Daoy (cell line): Measurements from ENCODE around the gene GGT6. TPM values are rescaled to one million over a fixed set of nuclear protein-coding genes. Genes with fewer than 3 reads are reported as not detected.

ENCODE experiments used
- DNase-seq: peaks from one replicate; pipeline ENCODE4 v3.0.0-alpha.2; 2015; ENCODE audit warnings: low read depth
- total RNA-seq: library from RNA; depleted of rRNA; stranded (reverse); fragments of >200 nt; shearing (Covaris generic); gene quantifications from 2 replicates; pipeline ENCODE4 v1.2.3, GENCODE V29; 2014

The GGT6 gene
- total RNA-seq, 1 experiment from 2014 or later, result not detected

DNA sequence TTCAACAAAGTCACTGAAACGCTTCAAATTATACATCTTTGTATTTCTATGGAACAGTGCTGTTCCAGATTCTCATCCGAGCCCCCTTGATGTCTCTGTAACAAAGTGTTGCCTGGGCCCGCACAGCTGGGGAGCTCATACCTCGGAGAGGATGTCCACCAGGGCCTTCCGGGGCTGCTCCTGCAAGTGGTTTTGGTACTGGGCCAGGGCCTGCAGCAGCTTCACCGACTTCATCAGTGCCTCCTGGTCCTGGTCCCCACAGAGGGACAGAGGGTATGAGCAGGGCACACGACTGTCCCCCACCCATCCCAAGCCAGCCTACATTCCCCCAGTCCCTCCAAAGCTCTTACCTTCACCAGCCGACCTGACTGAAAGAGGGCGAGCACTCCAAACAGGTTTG lies 6.7 kb downstream of the GGT6 start:
- DNase-seq, result peak; percentile 16

DNA sequence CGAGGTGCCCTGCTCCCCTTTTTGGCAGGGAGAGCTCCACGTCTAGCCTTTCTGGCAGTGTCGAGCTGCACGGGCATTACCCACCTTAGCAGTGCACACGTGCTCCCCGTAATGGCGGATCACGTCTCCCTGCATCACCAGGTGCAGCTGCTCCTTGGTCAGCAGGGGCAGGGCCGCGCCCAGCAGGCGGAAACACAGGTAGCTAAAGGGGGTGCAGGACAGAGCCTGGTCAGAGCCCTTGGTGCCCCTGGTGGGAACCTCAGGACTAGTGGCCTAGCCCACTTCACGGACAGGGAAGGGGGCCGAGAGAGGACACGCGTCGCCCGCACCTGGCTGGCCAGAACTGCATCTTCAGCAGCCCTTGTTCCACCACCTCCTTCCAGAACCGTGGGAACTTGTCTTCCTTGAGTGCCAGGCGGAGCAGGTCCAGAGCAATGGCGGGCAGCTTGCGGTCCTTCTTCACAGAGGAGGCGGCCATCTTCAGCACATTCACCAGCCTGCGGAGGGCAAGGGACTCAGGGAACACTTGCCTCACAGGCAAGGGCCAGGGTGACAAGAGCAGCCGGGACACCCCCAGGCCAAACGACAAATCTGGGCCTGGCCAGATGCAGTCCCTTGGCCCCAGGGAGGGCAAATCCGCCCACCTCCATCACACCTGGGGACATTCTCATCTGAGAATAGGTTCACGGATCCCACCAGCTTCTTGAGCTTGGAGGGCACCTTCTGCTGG lies 8.4 kb downstream of the GGT6 start:
- DNase-seq, result no peak

DNA sequence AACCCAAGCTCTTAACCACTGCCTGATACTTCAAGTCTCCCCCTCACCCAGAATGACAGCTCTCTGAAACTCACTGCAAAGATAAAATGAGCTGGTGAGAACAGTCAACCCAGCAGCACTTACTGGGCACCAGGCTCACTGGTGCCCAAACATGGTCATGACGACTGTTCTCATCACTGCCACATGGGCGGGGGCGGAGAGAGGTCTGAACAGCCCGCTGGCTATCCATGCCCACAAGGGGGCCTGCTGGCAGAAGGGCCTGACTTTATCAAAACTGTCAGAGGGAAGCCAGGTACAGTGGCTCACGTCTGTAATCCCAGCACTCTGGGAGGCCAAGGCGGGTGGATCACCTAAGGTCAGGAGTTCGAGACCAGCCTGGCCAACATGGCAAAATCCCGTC lies 9.2 kb downstream of the GGT6 start:
- DNase-seq, result peak; percentile 34

DNA sequence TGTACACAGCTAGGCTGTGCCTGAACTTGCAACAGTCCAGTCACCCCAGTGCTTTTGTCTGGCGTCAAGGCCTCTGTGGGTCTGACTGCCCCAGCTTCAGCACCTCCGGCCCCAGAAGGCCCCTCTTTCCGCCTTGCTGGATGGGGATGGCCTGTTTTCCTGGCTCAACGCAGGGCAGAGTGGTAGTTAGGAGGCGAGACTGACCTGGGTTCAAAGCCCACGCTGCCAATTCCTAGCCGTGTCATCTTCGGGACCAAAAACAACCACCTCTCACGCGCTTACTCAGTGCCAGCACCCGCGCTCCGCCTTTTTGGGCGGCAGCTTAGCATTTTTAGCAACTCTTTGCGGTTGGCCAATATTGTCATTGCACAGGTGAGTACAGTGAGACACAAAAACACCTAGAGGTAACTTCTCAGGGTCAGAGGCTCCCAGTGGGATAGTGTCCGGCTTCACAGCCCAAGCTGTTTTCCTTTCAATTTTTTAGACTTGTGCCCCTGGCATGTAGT lies 9.8 kb downstream of the GGT6 start:
- DNase-seq, result no peak

DNA sequence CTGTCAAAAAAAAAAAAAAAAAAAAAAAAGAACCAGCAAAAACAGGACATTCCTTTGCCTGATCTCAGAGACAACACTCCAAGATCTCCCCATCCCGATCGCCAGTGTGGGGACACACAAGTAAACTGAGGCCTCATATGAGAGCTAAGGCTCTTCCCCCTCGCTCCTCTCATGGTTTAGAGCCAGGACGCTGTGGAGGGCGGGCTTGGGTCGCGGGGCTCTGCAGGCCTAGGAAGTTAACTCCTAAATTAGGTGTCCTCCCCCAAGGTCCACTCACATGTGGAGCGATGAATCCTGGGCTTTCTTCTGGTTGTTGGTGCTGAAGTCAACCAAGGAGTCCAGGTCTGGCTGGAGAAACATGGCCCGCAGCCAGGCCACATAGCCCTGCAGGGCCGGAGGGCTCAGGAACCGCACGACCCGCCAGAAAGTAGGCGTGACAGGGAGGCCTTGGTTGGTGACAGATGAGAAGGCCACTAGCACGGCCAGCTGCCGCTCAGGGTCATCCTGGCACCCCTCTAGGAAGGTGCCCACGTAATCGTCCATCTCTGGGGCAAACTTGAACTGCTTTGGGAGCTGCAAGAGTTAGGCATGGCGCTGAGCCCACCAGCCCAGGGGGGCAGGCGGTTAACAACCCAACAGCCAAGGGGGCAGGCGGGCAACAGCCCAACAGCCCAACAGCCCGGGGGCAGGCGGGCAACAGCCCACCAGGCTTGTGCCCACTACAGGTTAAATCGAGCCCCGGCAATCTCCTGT lies 10.4 kb downstream of the GGT6 start:
- DNase-seq, result no peak

DNA sequence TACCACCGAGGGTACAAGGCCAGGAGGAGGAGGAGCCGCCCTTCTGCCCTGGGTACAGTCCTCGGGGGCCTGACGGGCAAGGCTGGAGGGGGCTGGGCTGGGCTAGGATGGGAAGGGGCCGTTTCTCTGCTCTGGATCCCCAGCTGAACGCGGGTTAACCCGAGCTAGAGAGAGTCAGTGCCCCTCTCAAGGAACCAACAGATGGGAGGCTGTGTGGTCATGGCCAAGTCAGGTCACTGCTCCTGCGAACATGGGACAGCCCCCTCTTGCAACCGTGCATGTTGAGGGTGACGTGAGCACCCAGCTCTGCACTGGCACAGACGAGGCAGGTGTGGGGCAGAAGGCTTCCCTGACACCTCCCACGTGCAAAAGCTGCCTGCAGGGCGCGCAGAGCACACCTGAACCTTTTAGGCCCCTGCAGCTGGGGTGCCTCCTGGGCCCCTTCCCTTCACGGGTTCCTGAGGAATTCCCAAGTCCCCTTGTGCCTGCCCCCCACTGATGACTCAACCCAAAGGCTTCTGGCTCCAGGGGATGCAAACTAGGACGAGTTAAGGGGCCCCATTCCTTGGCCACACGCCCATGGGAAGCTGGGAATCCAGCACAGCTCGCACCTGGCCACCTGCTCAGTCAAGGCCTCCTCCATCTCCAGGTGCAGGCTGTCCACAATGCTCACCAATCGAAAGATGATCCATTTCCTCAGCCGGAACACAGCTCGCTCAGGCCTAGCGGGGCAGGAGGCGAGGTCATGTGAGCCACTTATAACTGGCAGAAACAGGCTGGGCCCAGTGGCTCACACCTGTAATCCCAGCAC lies 11.5 kb downstream of the GGT6 start:
- peak; percentile 43 for DNase-seq

DNA sequence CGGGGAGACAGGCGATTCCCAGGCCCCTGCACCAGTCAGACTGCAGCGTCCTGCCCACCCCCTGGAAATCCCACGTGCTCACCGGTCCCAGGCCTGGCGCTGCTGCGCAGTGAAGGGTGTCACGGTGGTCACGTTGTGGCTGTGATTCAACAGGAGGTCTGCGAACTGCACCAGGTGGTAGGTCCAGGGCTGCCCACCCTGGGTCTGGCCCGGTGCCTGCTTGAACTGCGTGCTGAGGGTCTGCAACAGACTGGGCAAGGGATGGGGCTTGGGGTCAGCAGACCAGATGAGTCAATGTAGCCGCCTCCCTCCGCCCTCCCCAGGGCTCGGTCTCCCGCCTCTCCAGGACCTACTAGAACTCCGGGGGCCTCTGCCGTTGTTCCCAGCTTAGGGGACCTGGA lies 12.3 kb downstream of the GGT6 start:
- DNase-seq, result no peak

DNA sequence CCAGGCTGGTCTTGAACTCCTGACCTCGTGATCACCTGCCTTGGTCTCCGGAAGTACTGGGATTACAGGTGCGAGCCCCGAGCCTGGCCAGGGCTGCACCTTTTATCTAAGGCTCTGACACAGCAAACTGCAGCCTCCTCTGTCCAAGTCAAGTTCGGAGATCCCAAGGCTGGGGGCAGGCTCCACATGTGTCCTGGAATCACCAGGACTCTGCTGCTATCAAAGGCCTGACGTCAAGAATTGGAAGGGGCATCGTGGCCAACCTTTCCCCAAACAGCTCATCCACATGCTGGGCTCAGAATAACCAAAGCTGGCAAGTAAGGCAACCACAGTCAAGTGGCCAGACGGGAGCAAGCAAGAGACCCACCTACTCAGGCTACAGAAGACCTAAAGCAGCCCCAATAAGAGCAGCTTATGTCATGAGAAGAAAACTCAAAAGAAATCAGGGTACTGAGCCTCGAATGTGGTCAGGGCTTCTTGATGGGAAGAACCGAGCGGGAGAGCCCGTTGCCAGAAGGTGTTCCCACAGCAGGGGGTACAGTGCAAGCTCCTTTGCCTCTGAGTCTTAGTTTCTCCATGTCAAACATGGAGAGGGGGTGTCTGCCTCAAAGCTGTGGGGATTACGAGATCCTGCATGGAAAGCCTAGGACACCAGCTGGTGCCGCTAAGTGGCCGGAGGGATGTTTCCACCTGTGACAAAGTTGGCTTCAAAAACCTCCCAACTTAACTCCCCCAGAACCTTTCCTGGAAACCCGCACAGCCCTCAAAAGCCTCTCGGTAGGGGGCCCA lies 13.1 kb downstream of the GGT6 start:
- no peak for DNase-seq

DNA sequence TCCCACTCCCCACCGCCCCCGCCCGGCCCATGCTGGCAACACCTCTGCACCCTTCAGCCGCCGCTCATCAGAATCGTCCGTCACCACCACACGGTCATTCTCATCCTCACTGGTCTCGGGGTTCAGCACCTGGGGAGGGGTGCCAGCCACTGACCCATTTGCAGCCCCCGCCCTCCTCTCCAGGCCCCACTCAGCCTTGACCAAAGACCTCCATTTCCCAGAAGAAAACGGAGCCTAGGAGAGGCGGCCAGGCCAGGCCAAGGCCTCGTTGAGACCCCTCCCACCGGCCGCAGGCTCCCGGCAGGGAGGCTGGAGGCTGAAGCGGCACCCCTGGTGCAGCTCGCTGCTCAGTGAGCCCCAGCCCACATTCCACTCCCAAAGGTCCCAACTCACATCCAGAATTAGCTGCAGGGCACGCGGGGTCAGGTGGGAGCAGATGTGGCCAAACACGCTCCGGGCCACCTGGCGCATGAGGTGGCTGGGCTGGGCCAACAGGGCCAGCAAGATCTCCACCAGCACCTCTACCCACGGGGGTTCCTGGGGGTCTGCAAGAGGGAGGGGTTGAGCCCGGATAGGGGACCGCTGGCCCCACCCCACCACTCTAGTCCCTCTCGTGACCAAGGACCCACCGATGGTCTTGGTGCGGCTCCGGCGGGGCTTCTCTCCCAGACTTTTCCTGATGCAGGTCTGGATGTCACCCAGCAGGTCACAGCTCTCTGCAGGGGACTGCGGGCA lies 15.0 kb downstream of the GGT6 start:
- no peak for DNase-seq

DNA sequence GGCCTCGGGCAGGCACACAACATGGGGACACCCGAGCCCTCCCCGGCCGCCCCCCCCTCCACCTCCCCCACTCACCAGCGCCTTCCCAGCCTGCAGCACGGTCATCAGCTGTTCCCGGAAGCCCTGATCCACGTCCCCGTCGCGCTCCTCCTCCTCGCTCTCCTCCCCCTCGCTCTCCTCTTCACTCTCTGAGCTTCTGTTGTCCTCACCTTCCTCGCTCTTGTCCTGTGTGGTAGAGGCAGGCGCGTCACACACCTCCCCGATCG lies 15.5 kb downstream of the GGT6 start:
- DNase-seq, result no peak

DNA sequence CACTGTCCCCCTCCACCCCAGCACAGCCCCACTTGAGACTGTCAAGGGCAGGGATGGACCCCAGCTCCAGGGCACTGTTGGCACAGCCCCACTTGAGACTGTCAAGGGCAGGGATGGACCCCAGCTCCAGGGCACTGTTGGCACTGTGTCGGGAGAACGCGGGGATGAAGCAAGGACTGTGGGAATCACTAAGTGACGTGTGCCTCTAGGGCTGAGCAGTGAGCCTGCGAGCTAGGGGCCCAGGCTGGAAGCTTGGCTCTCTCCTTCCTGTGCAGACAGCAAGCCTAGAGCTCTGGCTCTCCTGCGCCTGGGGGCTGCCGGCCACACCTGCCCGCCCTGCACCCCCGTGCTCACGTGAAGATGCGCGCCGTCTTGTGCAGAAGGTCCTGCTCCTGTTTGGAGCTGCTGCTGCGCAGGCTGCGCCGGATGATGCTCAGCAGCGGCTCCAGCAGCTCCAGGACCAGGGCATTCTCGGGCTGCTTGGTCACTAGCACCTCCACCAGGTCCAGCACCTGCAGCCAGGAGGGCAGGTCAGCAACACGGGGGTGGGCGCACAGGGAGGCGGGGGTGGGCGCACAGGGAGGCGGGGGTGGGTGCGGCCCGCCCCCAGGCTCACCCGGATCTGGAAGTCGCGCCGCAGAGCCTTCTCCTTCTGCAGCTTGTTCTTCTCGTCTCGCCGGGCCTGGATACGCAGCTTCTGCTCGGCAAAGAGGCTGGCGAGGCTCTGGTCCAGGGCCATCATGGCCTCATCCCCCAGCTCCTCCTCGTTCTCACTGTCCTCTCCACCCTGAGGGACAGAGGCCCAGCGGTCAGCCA lies 16.0 kb downstream of the GGT6 start:
- DNase-seq, result no peak

DNA sequence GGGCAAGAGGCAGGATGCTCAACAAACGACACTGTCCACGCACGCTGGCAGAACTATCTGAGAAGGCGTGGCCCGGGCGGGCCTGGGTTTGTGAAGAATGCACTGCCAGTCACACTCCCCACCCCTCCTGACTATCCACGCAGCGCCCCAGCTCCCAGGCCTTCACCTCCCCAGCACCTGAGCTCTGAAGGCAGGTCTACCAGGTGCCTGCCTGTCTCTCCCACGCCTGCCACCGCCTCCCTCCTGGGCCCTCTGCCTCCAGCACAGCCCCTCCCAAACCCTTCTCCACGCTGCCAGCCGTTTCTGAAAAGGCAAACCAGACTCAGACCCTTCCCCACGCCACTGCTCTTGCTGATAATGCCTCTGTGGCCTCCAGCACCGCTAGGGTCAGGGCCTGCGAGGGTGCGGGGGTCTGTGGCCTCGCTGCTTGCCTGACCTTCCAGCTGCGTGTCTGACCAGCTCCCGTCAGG lies 16.8 kb downstream of the GGT6 start:
- DNase-seq, result no peak

DNA sequence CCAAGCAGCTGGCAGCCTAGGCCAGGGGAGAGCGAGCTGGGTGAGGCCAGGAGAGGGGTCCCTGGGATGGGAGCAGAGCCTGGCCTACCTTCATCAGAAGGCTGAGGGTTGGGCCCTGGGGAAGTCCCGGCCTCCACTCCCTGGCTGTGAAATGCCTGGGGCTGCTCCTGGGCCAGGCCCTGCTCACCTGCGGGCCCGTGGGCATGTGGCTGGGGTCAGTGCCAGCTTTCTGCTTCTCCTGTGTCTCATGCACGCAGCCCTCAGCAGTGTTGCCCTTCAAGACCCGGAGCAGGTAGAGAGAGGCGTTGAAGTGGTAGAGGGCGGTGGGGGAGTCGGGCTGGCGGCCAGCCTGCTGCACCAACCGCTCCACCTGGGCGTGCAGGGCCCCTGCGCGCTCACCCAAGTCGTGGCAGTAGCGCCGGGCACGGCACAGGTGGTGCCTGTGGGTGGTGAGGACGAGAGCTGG lies 17.6 kb downstream of the GGT6 start:
- no peak for DNase-seq

DNA sequence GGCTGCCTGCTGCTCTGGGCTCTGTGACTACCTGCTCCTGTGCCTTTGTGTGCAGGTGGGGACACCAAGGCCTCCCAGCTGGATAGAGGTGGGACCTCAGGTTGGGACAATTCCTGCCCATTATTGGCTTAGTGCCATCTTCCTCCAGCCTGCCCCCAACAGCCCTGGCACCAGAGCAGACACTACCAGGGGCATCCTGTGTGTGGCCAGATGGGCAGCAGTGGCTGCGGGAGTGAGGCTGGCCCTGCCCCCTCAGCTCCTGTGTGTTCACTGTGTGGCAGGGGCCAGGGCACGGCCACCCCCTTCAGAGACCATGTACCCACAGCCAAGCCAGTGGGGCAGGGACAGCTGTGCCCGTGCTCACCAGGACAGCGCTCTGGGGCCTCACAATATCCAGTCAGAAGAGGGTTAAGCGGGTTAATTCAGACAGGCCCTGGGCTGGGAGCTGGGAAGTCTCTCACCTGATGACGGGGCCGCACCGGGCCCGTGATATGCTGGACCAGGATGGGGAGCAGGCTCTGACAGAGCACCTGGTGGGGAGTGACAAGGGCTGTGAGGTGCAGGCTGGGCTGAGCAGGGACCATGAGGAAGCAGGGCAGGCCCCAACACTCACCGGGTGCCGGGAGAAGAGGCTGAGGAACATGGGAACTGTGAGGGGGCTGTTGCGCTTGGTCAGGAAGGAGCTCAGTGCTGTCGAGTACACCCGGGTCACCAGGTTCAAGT lies 18.2 kb downstream of the GGT6 start:
- DNase-seq, result no peak

DNA sequence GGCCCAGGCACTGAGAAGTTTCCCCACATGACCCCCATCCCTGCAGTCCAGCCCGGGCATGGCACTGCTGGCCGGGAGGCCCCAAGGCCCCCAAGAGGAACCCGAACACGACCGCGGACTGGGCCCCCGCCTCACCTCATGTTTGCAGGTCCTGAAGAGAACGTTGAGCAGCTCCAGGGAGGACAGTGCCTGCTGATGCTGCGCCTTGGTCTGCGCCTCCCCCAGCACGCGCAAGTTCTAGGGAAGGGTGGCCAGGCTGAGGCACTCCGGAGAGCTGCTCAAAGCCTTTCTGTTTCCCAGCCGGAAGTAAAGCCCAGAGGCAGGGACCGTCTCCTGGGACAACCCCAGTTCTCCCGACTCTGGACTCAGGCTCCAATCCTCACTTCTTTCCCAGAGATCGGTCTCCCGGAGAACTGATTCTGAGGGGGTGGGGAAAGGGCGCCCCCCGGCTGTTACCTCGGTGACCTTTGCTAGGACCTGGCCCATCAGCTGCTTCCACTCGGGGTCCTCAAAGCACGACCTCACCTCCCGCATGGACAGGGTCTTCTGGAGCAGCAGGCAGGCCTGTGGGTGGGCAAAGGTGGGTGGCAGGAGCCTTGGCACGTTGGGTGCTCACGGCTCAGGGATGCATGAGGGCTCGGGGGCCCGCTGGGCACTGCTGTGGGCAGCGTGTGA lies 18.9 kb downstream of the GGT6 start:
- DNase-seq, result no peak

DNA sequence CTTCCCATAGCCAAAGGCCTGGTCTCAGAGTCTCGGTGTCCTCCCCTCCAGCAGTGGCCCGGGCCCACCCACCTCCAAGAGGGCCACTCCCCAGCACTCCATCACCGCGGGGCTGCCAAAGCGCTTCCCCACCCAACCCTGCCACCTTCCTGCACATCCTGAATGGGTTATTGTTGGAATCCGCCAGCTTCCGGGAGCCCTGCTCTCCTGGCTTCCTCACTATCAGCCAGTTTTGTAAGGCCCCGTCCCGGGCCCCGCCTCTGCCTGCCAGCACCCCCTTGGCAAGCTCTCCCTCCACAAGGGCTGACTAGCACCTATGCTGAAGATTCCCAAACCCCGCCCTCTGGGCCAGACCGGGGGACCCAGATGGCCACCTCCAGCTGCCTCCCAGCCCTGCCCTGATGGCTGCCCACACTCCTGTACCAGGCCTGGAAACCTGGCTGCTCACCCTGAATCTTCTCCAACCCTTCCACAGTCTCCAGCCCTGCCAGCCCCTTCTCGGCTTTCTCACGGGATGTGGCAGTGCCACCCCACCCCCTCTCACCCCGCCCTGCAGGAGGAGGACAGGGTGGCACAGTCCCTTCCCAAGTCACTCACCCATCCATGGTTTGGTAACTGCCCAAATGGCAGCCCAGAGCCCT lies 19.6 kb downstream of the GGT6 start:
- no peak for DNase-seq

DNA sequence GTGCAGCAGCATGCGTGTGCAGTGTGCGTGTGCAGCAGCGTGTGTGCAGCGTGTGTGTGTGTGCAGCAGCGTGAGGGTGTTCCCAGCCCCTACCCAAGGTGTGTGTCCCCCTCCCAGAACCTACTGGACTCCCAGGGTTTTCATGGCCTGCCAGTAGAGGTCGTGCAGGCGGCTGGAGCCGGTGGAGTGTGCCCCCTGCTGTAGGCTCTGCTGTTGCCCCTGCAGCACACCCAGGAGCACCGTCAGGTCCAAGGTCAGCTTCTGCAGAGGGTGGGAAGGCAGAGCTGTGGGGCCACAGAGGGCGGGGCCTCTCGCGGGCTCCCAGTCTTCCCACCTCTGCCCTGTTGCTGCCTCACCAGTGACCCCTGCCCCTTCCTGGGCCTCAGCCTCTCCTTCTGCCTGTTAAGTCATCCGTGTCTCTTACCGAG lies 20.1 kb downstream of the GGT6 start:
- DNase-seq, result no peak

DNA sequence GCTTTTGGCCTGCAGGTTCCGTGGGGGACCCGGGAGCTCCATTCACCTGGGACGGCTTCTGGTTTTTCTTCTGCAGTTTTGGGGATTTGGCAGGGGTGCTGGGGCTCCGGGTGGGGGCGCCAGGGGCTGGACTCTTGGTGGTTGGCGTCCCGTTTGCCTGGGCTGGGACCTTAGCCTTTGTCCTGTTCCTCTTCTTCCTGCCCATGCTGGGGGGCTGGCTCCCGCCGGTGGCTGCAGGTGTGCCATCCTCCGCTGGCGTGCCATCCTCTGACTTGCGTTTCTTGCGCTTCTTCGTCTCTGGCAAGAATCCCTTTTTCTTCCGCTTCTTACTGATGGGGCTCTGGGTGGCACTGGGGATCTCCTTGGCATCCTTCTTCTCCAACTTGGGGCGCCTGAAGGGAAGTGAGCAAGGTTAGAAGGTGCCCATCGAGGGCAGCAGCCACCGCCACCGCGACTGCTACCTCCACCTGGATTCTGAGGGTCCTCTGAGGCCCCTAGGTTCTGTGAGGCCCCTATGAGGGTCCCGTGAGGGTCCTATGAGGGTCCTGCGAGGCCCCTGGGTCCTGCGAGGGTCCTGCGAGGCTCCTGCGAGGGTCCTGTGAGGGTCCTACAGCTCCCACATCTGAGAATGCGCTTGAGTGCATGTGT lies 20.7 kb downstream of the GGT6 start:
- no peak for DNase-seq
